Psoas muscle (tissue), 8 donors: ENCODE measurements around the gene APPL2. TPM values are rescaled to one million over a fixed set of nuclear protein-coding genes. Genes with fewer than 3 reads are reported as not detected.

Source experiments
- ATAC-seq, 4 donors: fragments of 200-7000 bp; cut with Tn5 transposase; one replicate each; pipeline ENCODE4 v1.9.1; 2020; ENCODE audit warnings: moderate library complexity in 3 of 4, mild to moderate bottlenecking in 2 of 4
- DNase-seq, 2 donors: peaks; one replicate each; pipeline ENCODE4 v3.0.0-alpha.2; 2020
- H3K27ac ChIP-seq: fragments of 200-600 bp; one replicate; pipeline ENCODE4 v1.8.0; 2022
- H3K27me3 ChIP-seq, 3 donors: fragments of 200-600 bp in 1 of 3; one replicate each; pipeline versions ENCODE4 v1.6.1 to v1.8.0; 2013 to 2022; ENCODE audit warnings: low read length in 2 of 3, mild to moderate bottlenecking in 2 of 3, moderate library complexity in 1 of 3; ENCODE audit not compliant: insufficient read depth in 3 of 3
- H3K36me3 ChIP-seq, 2 donors: fragments of 200-600 bp in 1 of 2; one replicate each; pipeline versions ENCODE4 v1.6.1 to v1.8.0; 2013 to 2022; ENCODE audit warnings: low read depth in 1 of 2, mild to moderate bottlenecking in 1 of 2, moderate library complexity in 1 of 2; ENCODE audit not compliant: insufficient read depth in 1 of 2
- H3K4me1 ChIP-seq: fragments of 200-600 bp; one replicate; pipeline ENCODE4 v1.8.0; 2022
- H3K4me3 ChIP-seq: fragments of 200-600 bp; one replicate; pipeline ENCODE4 v1.8.0; 2022; ENCODE audit warnings: mild to moderate bottlenecking
- H3K9me3 ChIP-seq: fragments of 200-600 bp; one replicate; pipeline ENCODE4 v1.8.0; 2022
- WGBS, 3 donors: extraction: QIAGEN DNeasy Blood & Tissue Kit; methylation state at CpG; one replicate each; pipeline versions ENCODE4 v1.1.6 to v1.1.7; 2013; 5-methylcytosine and 5-hydroxymethylcytosine counted together
- intact Hi-C, 2 donors: fragments of 100-400 bp; cut with DNase I; formaldehyde crosslinking; loops; one replicate each; pipeline versions ENCODE4 v1.11.0 to v1.14.2; 2022
- polyA plus RNA-seq, 3 donors: library from polyadenylated mRNA; stranded (reverse); fragments of 200-250 nt; gene quantifications; one replicate each; pipeline ENCODE4 v1.2.3, GENCODE V29; 2013
- total RNA-seq, 4 donors: library from RNA; stranded (reverse); fragmentation: NEBNext Ultra II Directional in 2 of 4; extraction: Animal tissue kit (Norgen Biotek cat#: 25700) in 2 of 4; gene quantifications; one replicate each; pipeline versions ENCODE4 v1.2.1 to v1.2.4, GENCODE V29; 2021 to 2023
- TF ChIP-seq, protein P1 (sequence below): fragments of 200-600 bp; IDR thresholded peaks from one replicate; pipeline ENCODE4 v1.8.0; 2022; ENCODE audit warnings: antibody characterized with exemption
- donor health status: healthy with polysubstance abuse.
- donor health status: DM: no; HTN: no; CAD: no; lungs with moderate emphysema.
- donor health status: Bipolar disorder and iron deficiency.
- donor health status: healthy.
- donor health status: DM: yes; HTN: yes; CAD: no.
- donor health status: DM: no; HTN: no; CAD: no.
- donor health status: DM: no; HTN: no; CAD: no.
- donor health status: DM: yes; HTN: yes; CAD: no.

The APPL2 gene
- total and polyA plus RNA-seq, 7 donors: 7.3 to 14.8 (median 10.4) TPM

DNA sequence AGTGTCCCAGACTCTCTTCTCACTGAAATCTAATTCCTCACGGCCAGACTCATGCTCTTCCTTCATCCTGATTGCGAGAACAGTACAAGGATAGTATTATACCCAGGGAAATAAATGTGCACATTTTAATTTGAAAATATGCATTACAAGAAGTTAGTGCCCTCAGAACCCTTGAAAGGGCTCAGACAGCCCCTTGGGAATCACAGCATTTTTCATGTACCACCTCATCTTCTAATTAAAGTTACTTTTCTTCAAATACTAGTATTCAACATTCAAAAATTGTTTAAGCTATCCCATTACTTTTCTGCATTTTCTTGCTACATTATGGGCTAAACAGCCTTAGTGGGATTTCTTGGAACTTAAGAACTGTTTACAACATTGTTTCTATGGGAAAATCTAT lies 1.7 kb upstream of the APPL2 start:
- Histone ChIP-seq H3K27ac (no peak overlapping the region), H3K4me3 (no peak overlapping the region), H3K9me3 (no peaks in the 10 kb centered on the region), H3K36me3 (peaks cover 0 to 3% of the 10 kb centered on the region in 2 donors), H3K4me1 (peaks cover 30% of the 10 kb centered on the region), H3K27me3 (no peaks in the 10 kb centered on the region)
- intact Hi-C loops: loop anchor here in 1 of 2 donors (5.0 kb wide), 1 partner anchor 145 kb away; no protein-coding TSS in a partner anchor
- 84 to 88% (median 86%) methylated on average over 2 of the region's 2 CpGs for WGBS, 3 donors
- DNase-seq (no peak), ATAC-seq (no peak)
- TF ChIP-seq, protein P1, sequence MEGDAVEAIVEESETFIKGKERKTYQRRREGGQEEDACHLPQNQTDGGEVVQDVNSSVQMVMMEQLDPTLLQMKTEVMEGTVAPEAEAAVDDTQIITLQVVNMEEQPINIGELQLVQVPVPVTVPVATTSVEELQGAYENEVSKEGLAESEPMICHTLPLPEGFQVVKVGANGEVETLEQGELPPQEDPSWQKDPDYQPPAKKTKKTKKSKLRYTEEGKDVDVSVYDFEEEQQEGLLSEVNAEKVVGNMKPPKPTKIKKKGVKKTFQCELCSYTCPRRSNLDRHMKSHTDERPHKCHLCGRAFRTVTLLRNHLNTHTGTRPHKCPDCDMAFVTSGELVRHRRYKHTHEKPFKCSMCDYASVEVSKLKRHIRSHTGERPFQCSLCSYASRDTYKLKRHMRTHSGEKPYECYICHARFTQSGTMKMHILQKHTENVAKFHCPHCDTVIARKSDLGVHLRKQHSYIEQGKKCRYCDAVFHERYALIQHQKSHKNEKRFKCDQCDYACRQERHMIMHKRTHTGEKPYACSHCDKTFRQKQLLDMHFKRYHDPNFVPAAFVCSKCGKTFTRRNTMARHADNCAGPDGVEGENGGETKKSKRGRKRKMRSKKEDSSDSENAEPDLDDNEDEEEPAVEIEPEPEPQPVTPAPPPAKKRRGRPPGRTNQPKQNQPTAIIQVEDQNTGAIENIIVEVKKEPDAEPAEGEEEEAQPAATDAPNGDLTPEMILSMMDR: no peak

DNA sequence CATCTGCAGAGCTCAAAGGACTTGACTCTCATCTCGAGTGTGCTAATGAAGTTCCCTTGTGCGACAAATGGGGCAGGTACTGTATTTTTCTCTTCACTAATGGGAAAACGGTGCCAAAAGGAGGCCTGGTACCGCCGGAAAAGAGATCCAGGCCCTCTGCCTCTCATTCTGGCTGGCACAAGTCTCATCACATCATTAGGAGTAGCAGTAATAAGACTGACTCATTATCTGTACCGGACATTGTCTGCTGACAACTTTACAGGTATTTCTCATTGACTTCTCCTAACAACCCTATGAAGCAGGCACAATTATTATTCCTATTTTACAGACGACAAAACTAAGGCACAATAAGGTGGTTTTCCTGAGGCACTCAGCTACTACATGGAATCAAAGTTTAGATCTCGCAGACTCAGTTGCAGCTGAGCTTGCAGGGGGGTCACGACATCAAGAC lies 668 bp downstream of the APPL2 start:
- H3K4me3 ChIP-seq: peak overlapping the region; percentile 97
- ATAC-seq (peak in 3 of 4 donors; percentile 37 to 46 (median 42)), DNase-seq (no peak)
- TF ChIP-seq, protein P1: no peak
- H3K27me3 ChIP-seq: no peaks in the 10 kb centered on the region
- WGBS, 3 donors: 0 to 1% (median 1%) methylated on average over 9 of the region's 9 CpGs
- no peaks in the 10 kb centered on the region for H3K9me3 ChIP-seq
- H3K4me1 ChIP-seq: peaks cover 48% of the 10 kb centered on the region
- H3K36me3 ChIP-seq: peaks cover 0 to 17% of the 10 kb centered on the region in 2 donors
- intact Hi-C loops: loop anchor here in 1 of 2 donors (5.0 kb wide), 1 partner anchor 147 kb away; no protein-coding TSS in a partner anchor
- H3K27ac ChIP-seq: peak overlapping the region; percentile 99

DNA sequence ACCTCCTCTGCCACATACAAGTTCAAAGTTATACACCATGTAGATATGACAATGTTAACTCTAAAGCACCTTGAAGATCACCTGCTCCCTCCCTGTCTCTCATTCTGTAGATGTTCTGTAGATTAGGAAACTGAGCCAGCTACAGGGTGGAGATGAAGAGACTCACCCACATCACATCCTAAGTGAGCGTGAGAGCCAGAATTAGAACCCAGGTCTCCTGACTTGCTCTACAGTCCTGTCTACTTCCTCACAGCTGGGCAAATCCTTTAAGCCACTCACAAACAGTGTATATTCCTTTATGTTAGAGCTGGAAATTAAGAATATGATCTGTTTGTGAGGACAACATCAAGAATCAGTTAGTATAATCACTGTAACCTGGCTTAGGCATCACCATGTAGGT lies 1.8 kb downstream of the APPL2 start:
- H3K4me3 ChIP-seq: peak overlapping the region; percentile 97
- TF ChIP-seq, protein P1: no peak
- H3K4me1 ChIP-seq: peaks cover 48% of the 10 kb centered on the region
- peaks cover 0 to 21% of the 10 kb centered on the region in 2 donors for H3K36me3 ChIP-seq
- WGBS, 3 donors: 70 to 85% (median 77%) methylated on average over 1 of the region's 1 CpG
- peak overlapping the region; percentile 99 for H3K27ac ChIP-seq
- DNase-seq: no peak
- intact Hi-C loops: no loop called here
- H3K27me3 ChIP-seq: no peaks in the 10 kb centered on the region
- H3K9me3 ChIP-seq: no peaks in the 10 kb centered on the region
- ATAC-seq: no peak

DNA sequence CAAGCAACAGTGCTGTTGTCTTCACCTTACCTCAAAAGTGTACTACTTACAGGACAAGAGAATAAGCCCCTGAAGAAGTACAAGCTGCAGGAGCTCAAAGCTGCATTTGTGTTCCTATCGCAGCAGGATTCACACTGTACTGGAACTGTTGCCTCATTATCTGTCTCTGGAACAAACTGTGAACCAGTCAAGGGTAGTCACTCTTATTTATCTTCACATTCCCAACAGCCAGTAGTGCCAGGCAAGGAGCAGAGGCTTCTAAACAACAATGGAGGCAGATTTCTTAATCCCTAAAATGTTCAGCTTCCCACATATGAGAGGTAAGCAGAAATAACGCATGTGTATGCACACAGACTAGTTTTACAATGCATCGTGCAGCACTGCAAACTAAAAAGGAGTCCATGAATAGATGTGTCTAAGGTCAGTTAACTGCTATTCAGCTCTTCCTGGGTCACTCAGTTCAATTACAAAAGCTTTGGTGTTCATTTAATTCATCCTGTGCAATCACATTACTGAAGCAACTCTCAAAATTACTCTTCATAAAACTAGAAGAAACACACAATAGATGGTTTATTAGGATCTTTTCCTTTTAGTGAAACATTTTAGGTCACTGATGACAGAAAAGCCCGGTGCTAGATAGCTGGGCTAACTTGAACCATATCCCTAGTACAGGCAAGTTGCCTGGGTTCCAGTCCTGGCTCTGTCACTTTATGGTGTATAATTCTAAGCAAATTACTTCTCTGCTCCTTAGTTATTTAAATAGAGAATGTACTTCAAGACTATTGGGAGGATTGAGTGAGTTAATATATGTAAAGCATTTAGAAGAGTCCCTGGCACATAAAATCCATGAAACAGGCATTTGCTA lies 2.7 kb downstream of the APPL2 start:
- no peak for DNase-seq
- TF ChIP-seq, protein P1: no peak
- H3K4me3 ChIP-seq: peak overlapping the region; percentile 97
- H3K36me3 ChIP-seq: peaks cover 3 to 30% of the 10 kb centered on the region in 2 donors
- peaks cover 48% of the 10 kb centered on the region for H3K4me1 ChIP-seq
- ATAC-seq: peak in 1 of 4 donors; percentile 9
- intact Hi-C loops: no loop called here
- peak overlapping the region; percentile 99 for H3K27ac ChIP-seq
- H3K27me3 ChIP-seq: no peaks in the 10 kb centered on the region
- WGBS, 3 donors: 58 to 72% (median 61%) methylated on average over 4 of the region's 4 CpGs
- no peaks in the 10 kb centered on the region for H3K9me3 ChIP-seq
